SK-N-SH (cell line): ENCODE measurements around the gene LAPTM5. TPM values are rescaled to one million over a fixed set of nuclear protein-coding genes. Genes with fewer than 3 reads are reported as not detected.

Experiments
- CTCF ChIA-PET: fragments of 300-600, 350-600 bp; formaldehyde crosslinking; extraction: SDS; loops from one replicate; lab custom pipeline; 2021; lab: Yijun Ruan, JAX
- POLR2A ChIA-PET: fragments of 350-600 bp; sonication (Branson Sonifier 250); formaldehyde crosslinking; extraction: SDS; loops from one replicate; lab custom pipeline; 2020; ENCODE audit warnings: antibody characterized with exemption, inconsistent platforms; lab: Yijun Ruan, JAX
- DNase-seq: peaks from one replicate; pipeline ENCODE4 v3.0.0; 2012
- H2AFZ ChIP-seq: fragments of 200-600 bp; sonication (generic); 2 replicates; pipeline ENCODE4 v1.8.1; 2016; ENCODE audit warnings: antibody characterized with exemption, mild to moderate bottlenecking, low read depth
- H3F3A ChIP-seq: fragments of 200-600 bp; sonication (generic); replicated peaks from 2 replicates; pipeline ENCODE3; 2016; ENCODE audit warnings: antibody characterized with exemption, mild to moderate bottlenecking; ENCODE audit not compliant: insufficient read depth
- H3K27ac ChIP-seq, 2 experiments: fragments of 200-500 bp in 1 of 2; fragments of 200-600 bp in 1 of 2; sonication (Bioruptor generic) in 1 of 2; sonication (generic), shearing (Covaris generic) in 1 of 2; 2 replicates each; pipeline versions ENCODE4 v1.5.1 to v1.6.1; 2014 to 2016; ENCODE audit warnings: low read depth in 2 of 2, inconsistent platforms in 1 of 2, low read length in 1 of 2, mild to moderate bottlenecking in 1 of 2, mixed read lengths in 1 of 2
- H3K27me3 ChIP-seq: fragments of 200-600 bp; sonication (generic), shearing (Covaris generic); 2 replicates; pipeline ENCODE4 v1.6.1; 2016; ENCODE audit warnings: mixed run types; ENCODE audit not compliant: insufficient read depth
- H3K36me3 ChIP-seq, 2 experiments: fragments of 200-500 bp in 1 of 2; fragments of 200-600 bp in 1 of 2; sonication (Bioruptor generic) in 1 of 2; sonication (generic) in 1 of 2; replicated peaks in 1 of 2; 2 replicates each; pipeline versions ENCODE3 to v1.5.1; 2014 to 2016; ENCODE audit warnings: low read length in 1 of 2, mild to moderate bottlenecking in 1 of 2; ENCODE audit not compliant: insufficient read depth in 2 of 2, control insufficient read depth in 1 of 2
- H3K4me1 ChIP-seq, 2 experiments: fragments of 200-500 bp in 1 of 2; fragments of 200-600 bp in 1 of 2; sonication (Bioruptor generic) in 1 of 2; sonication (generic), shearing (Covaris generic) in 1 of 2; 2 replicates each; pipeline versions ENCODE4 v1.5.1 to v1.6.1; 2014 to 2016; ENCODE audit warnings: low read depth in 1 of 2, low read length in 1 of 2, mixed run types in 1 of 2; ENCODE audit not compliant: insufficient read depth in 2 of 2, control insufficient read depth in 1 of 2
- H3K4me2 ChIP-seq: fragments of 200-600 bp; sonication (generic), shearing (Covaris generic); 2 replicates; pipeline ENCODE4 v1.6.1; 2017; ENCODE audit warnings: mixed run types
- H3K4me3 ChIP-seq, 2 experiments: fragments of 200-500 bp in 1 of 2; fragments of 200-600 bp in 1 of 2; sonication (Bioruptor generic) in 1 of 2; sonication (generic), shearing (Covaris generic) in 1 of 2; 2 replicates each; pipeline versions ENCODE4 v1.5.1 to v1.8.1; 2014 to 2016; ENCODE audit warnings: low read depth in 2 of 2, inconsistent platforms in 1 of 2, low read length in 1 of 2, mild to moderate bottlenecking in 1 of 2, mixed read lengths in 1 of 2, moderate library complexity in 1 of 2
- H3K79me2 ChIP-seq: fragments of 200-600 bp; sonication (generic); 2 replicates; pipeline ENCODE4 v1.8.1; 2017; ENCODE audit warnings: mild to moderate bottlenecking; ENCODE audit not compliant: insufficient read depth
- H3K9ac ChIP-seq: fragments of 200-600 bp; sonication (generic); 2 replicates; pipeline ENCODE4 v1.6.1; 2017; ENCODE audit warnings: mixed run types
- H3K9me2 ChIP-seq: fragments of 200-600 bp; sonication (generic); 2 replicates; pipeline ENCODE4 v1.6.1; 2017; ENCODE audit warnings: mixed run types
- H3K9me3 ChIP-seq: fragments of 200-600 bp; sonication (generic); 2 replicates; pipeline ENCODE4 v1.6.1; 2017; ENCODE audit warnings: mixed run types, mild to moderate bottlenecking, moderate library complexity
- H4K20me1 ChIP-seq: fragments of 200-600 bp; sonication (generic); 2 replicates; pipeline ENCODE4 v1.6.1; 2017; ENCODE audit warnings: mild to moderate bottlenecking, mixed run types; ENCODE audit not compliant: insufficient read depth
- CHD2 ChIP-seq: fragments of 150-350 bp; IDR thresholded peaks from 2 replicates; pipeline ENCODE4 v1.6.1; 2018; ENCODE audit warnings: low read length; ENCODE audit not compliant: partially characterized antibody
- EZH2phosphoT487 ChIP-seq: fragments of 200-600 bp; sonication (generic); IDR thresholded peaks from 2 replicates; pipeline ENCODE4 v1.6.1; 2017; ENCODE audit warnings: low read depth, mixed run types, mild to moderate bottlenecking, antibody characterized with exemption, moderate library complexity, borderline replicate concordance
- FOSL2 ChIP-seq: IDR thresholded peaks from 2 replicates; pipeline ENCODE4 v1.4.0; 2012; ENCODE audit warnings: low read depth, mild to moderate bottlenecking, moderate library complexity, borderline replicate concordance
- FOXM1 ChIP-seq: IDR thresholded peaks from 2 replicates; pipeline ENCODE4 v1.4.0; 2012; ENCODE audit warnings: low read depth, mild to moderate bottlenecking
- MAX ChIP-seq: IDR thresholded peaks from 2 replicates; pipeline ENCODE4 v1.4.0; 2012; ENCODE audit warnings: low read depth
- MXI1 ChIP-seq: IDR thresholded peaks from 2 replicates; pipeline ENCODE4 v1.6.1; 2012; ENCODE audit warnings: mild to moderate bottlenecking, low read depth, low read length, improper control_type of control experiment
- NFIC ChIP-seq: IDR thresholded peaks from 2 replicates; pipeline ENCODE4 v1.4.0; 2012; ENCODE audit warnings: borderline replicate concordance
- NRF1 ChIP-seq: IDR thresholded peaks from 2 replicates; pipeline ENCODE4 v1.6.1; 2012; ENCODE audit warnings: low read depth, mild to moderate bottlenecking, low read length
- POLR2AphosphoS5 ChIP-seq: IDR thresholded peaks from 2 replicates; pipeline ENCODE4 v1.6.1; 2012; ENCODE audit warnings: low read depth, low read length
- TEAD4 ChIP-seq: IDR thresholded peaks from 2 replicates; pipeline ENCODE4 v1.4.0; 2012; ENCODE audit warnings: mild to moderate bottlenecking, borderline replicate concordance; ENCODE audit not compliant: insufficient read depth
- USF2 ChIP-seq: fragments of 150-350 bp; IDR thresholded peaks from 2 replicates; pipeline ENCODE4 v1.6.1; 2017; ENCODE audit warnings: antibody characterized with exemption, low read length, low read depth, borderline replicate concordance
- WGBS: methylation state at CpG from one replicate; pipeline ENCODE4 v1.1.6; 2017; ENCODE audit warnings: low lambda C conversion rate; 5-methylcytosine and 5-hydroxymethylcytosine counted together
- polyA plus RNA-seq, 3 experiments: library from polyadenylated mRNA; depleted of rRNA; stranded (reverse); fragments of >200 nt; gene quantifications; 2 replicates each; pipeline ENCODE4 v1.2.3, GENCODE V29; 2012
- TF ChIP-seq, protein P1 (sequence below): IDR thresholded peaks from 2 replicates; pipeline ENCODE4 v1.6.1; 2012; ENCODE audit warnings: mild to moderate bottlenecking, low read depth, low read length, moderate library complexity

LAPTM5 gene
- polyA plus RNA-seq, 1 of the 3 experiments (the other 2 are of a cell fraction), result 1.1 TPM

- TF ChIP-seq USF2, result no peak
- TF ChIP-seq CHD2, result no peak
- TF ChIP-seq TEAD4, result no peak
- TF ChIP-seq EZH2phosphoT487, result no peak
- no peak for TF ChIP-seq MXI1
These were observed 72.4 kb downstream of the LAPTM5 start (continued) for GRCh38 chr1:30684881-30685795.

- H3K79me2 ChIP-seq, result no peaks in the 10 kb centered on the region
- peaks cover 0 to 5% of the 10 kb centered on the region in 2 experiments; a peak in 1 of 4 replicates for H3K4me1 ChIP-seq
- H3K4me3 ChIP-seq, result no peak overlapping the region
- no peaks in the 10 kb centered on the region for H3K9me2 ChIP-seq
- CTCF ChIA-PET, result interaction anchor here (1.7 kb wide), 2 partner anchors 10 to 35 kb away, joined by 4 to 5 read pairs; no protein-coding TSS in a partner anchor
- H2AFZ ChIP-seq, result no peak overlapping the region
- no peak overlapping the region for H3K4me2 ChIP-seq
- no peaks in the 10 kb centered on the region for H3F3A ChIP-seq
- no peak for DNase-seq
- H3K9ac ChIP-seq, result no peak overlapping the region
- H3K27me3 ChIP-seq, result peaks cover 6% of the 10 kb centered on the region; the same call in 1 of the 2 replicates
- H4K20me1 ChIP-seq, result no peaks in the 10 kb centered on the region
- no peaks in the 10 kb centered on the region for H3K9me3 ChIP-seq
- 58% methylated on average over 4 of the region's 4 CpGs for WGBS
- TF ChIP-seq POLR2AphosphoS5, result no peak
- no peak for TF ChIP-seq NFIC
- TF ChIP-seq MAX, result no peak
- TF ChIP-seq EZH2phosphoT487, result no peak
- TF ChIP-seq NRF1, result no peak
- TF ChIP-seq FOSL2, result no peak
- no peak for TF ChIP-seq FOXM1
- TF ChIP-seq, protein P1, sequence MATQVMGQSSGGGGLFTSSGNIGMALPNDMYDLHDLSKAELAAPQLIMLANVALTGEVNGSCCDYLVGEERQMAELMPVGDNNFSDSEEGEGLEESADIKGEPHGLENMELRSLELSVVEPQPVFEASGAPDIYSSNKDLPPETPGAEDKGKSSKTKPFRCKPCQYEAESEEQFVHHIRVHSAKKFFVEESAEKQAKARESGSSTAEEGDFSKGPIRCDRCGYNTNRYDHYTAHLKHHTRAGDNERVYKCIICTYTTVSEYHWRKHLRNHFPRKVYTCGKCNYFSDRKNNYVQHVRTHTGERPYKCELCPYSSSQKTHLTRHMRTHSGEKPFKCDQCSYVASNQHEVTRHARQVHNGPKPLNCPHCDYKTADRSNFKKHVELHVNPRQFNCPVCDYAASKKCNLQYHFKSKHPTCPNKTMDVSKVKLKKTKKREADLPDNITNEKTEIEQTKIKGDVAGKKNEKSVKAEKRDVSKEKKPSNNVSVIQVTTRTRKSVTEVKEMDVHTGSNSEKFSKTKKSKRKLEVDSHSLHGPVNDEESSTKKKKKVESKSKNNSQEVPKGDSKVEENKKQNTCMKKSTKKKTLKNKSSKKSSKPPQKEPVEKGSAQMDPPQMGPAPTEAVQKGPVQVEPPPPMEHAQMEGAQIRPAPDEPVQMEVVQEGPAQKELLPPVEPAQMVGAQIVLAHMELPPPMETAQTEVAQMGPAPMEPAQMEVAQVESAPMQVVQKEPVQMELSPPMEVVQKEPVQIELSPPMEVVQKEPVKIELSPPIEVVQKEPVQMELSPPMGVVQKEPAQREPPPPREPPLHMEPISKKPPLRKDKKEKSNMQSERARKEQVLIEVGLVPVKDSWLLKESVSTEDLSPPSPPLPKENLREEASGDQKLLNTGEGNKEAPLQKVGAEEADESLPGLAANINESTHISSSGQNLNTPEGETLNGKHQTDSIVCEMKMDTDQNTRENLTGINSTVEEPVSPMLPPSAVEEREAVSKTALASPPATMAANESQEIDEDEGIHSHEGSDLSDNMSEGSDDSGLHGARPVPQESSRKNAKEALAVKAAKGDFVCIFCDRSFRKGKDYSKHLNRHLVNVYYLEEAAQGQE, result no peak
- TF ChIP-seq TEAD4, result no peak
- TF ChIP-seq CHD2, result no peak
- no peaks in the 10 kb centered on the region for H3K36me3 ChIP-seq
- no peak overlapping the region for H3K27ac ChIP-seq
- POLR2A ChIA-PET, result no interaction called here
These were observed 73.3 kb downstream of the LAPTM5 start for GRCh38 chr1:30684259-30684658.
